Activated naive CD4-positive, alpha-beta T cell treated with anti-CD3 and anti-CD28 coated beads, Interleukin-2, amount 50 U/mL, for 24 hours (primary cell): Measurements from ENCODE around the gene LONRF2.

Experiments
- H3K27ac Mint-ChIP-seq: one replicate; pipeline ENCODE4 v1.8.0; 2021; ENCODE audit warnings: mild to moderate bottlenecking, mixed read lengths
- H3K27me3 Mint-ChIP-seq: one replicate; pipeline ENCODE4 v1.8.0; 2021; ENCODE audit warnings: mixed read lengths
- H3K36me3 Mint-ChIP-seq: one replicate; pipeline ENCODE4 v1.8.0; 2021; ENCODE audit warnings: mixed read lengths
- H3K4me1 Mint-ChIP-seq: one replicate; pipeline ENCODE4 v1.8.0; 2021; ENCODE audit warnings: mixed read lengths
- H3K4me3 Mint-ChIP-seq: one replicate; pipeline ENCODE4 v1.8.0; 2021; ENCODE audit warnings: mild to moderate bottlenecking, mixed read lengths
- H3K9me3 Mint-ChIP-seq: one replicate; pipeline ENCODE4 v1.8.0; 2021; ENCODE audit warnings: mixed read lengths

Gene LONRF2

GRCh38 chr2:100241236-100241635 lies 81.1 kb downstream of the LONRF2 start:
- Mint-ChIP-seq H3K4me3 (no peak overlapping the region), H3K9me3 (no peaks in the 10 kb centered on the region), H3K4me1 (no peaks in the 10 kb centered on the region), H3K27ac (no peak overlapping the region), H3K27me3 (no peaks in the 10 kb centered on the region), H3K36me3 (no peaks in the 10 kb centered on the region)

GRCh38 chr2:100240386-100240785 lies 81.9 kb downstream of the LONRF2 start:
- Mint-ChIP-seq H3K4me1 (peaks cover 6% of the 10 kb centered on the region), H3K27ac (no peak overlapping the region)

GRCh38 chr2:100239486-100240210 lies 82.7 kb downstream of the LONRF2 start:
- Mint-ChIP-seq H3K36me3 (no peaks in the 10 kb centered on the region), H3K4me3 (no peak overlapping the region), H3K4me1 (peaks cover 13% of the 10 kb centered on the region), H3K27me3 (no peaks in the 10 kb centered on the region), H3K27ac (no peak overlapping the region), H3K9me3 (no peaks in the 10 kb centered on the region)

More at GRCh38 chr2:100240386-100240785, 81.9 kb downstream of the LONRF2 start:
- H3K4me3 Mint-ChIP-seq = no peak overlapping the region
- H3K27me3 Mint-ChIP-seq = no peaks in the 10 kb centered on the region
- H3K36me3 Mint-ChIP-seq = no peaks in the 10 kb centered on the region
- H3K9me3 Mint-ChIP-seq = no peaks in the 10 kb centered on the region

- H3K4me3 Mint-ChIP-seq = no peak overlapping the region
- peaks cover 15% of the 10 kb centered on the region for H3K4me1 Mint-ChIP-seq
- H3K27ac Mint-ChIP-seq = no peak overlapping the region
- H3K9me3 Mint-ChIP-seq = no peaks in the 10 kb centered on the region
- no peaks in the 10 kb centered on the region for H3K27me3 Mint-ChIP-seq
- no peaks in the 10 kb centered on the region for H3K36me3 Mint-ChIP-seq
These were observed 83.8 kb downstream of the LONRF2 start for GRCh38 chr2:100238471-100238870.

GRCh38 chr2:100237770-100238169 lies 84.5 kb downstream of the LONRF2 start:
- no peak overlapping the region for H3K4me3 Mint-ChIP-seq
- H3K9me3 Mint-ChIP-seq = no peaks in the 10 kb centered on the region
- H3K4me1 Mint-ChIP-seq = peaks cover 15% of the 10 kb centered on the region
- no peak overlapping the region for H3K27ac Mint-ChIP-seq
- no peaks in the 10 kb centered on the region for H3K36me3 Mint-ChIP-seq
- H3K27me3 Mint-ChIP-seq = no peaks in the 10 kb centered on the region

GRCh38 chr2:100237163-100237562 lies 85.1 kb downstream of the LONRF2 start:
- Mint-ChIP-seq H3K4me1 (peaks cover 15% of the 10 kb centered on the region), H3K27ac (no peak overlapping the region), H3K27me3 (no peaks in the 10 kb centered on the region), H3K9me3 (no peaks in the 10 kb centered on the region), H3K36me3 (no peaks in the 10 kb centered on the region), H3K4me3 (no peak overlapping the region)

- Mint-ChIP-seq H3K36me3 (no peaks in the 10 kb centered on the region), H3K4me1 (peaks cover 15% of the 10 kb centered on the region), H3K27me3 (no peaks in the 10 kb centered on the region), H3K27ac (no peak overlapping the region), H3K9me3 (no peaks in the 10 kb centered on the region), H3K4me3 (no peak overlapping the region)
These were observed 86.1 kb downstream of the LONRF2 start for GRCh38 chr2:100236166-100236565.

GRCh38 chr2:100235581-100235980 lies 86.7 kb downstream of the LONRF2 start:
- H3K4me3 Mint-ChIP-seq = no peak overlapping the region
- H3K36me3 Mint-ChIP-seq = no peaks in the 10 kb centered on the region
- no peaks in the 10 kb centered on the region for H3K27me3 Mint-ChIP-seq
- no peaks in the 10 kb centered on the region for H3K9me3 Mint-ChIP-seq
- no peak overlapping the region for H3K27ac Mint-ChIP-seq
- peaks cover 15% of the 10 kb centered on the region for H3K4me1 Mint-ChIP-seq

- H3K36me3 Mint-ChIP-seq = no peaks in the 10 kb centered on the region
- no peak overlapping the region for H3K4me3 Mint-ChIP-seq
- H3K27me3 Mint-ChIP-seq = no peaks in the 10 kb centered on the region
- H3K27ac Mint-ChIP-seq = peak overlapping the region; percentile 52
- H3K4me1 Mint-ChIP-seq = peaks cover 15% of the 10 kb centered on the region
- no peaks in the 10 kb centered on the region for H3K9me3 Mint-ChIP-seq
These were observed 87.2 kb downstream of the LONRF2 start for GRCh38 chr2:100235098-100235497.

GRCh38 chr2:100234141-100234540 lies 88.2 kb downstream of the LONRF2 start:
- no peak overlapping the region for H3K4me3 Mint-ChIP-seq
- H3K27ac Mint-ChIP-seq = no peak overlapping the region
- no peaks in the 10 kb centered on the region for H3K27me3 Mint-ChIP-seq
- peaks cover 15% of the 10 kb centered on the region for H3K4me1 Mint-ChIP-seq
- H3K36me3 Mint-ChIP-seq = no peaks in the 10 kb centered on the region
- no peaks in the 10 kb centered on the region for H3K9me3 Mint-ChIP-seq

- Mint-ChIP-seq H3K9me3 (no peaks in the 10 kb centered on the region), H3K36me3 (no peaks in the 10 kb centered on the region), H3K27ac (no peak overlapping the region), H3K4me3 (no peak overlapping the region), H3K27me3 (no peaks in the 10 kb centered on the region), H3K4me1 (peaks cover 15% of the 10 kb centered on the region)
These were observed 89.2 kb downstream of the LONRF2 start for GRCh38 chr2:100233061-100233460.

GRCh38 chr2:100230754-100231153 lies 91.5 kb downstream of the LONRF2 start:
- H3K4me3 Mint-ChIP-seq = no peak overlapping the region
- no peaks in the 10 kb centered on the region for H3K36me3 Mint-ChIP-seq
- peak overlapping the region; percentile 12 for H3K27ac Mint-ChIP-seq
- peaks cover 13% of the 10 kb centered on the region for H3K4me1 Mint-ChIP-seq
- H3K9me3 Mint-ChIP-seq = no peaks in the 10 kb centered on the region
- H3K27me3 Mint-ChIP-seq = no peaks in the 10 kb centered on the region

GRCh38 chr2:100228967-100229366 lies 93.3 kb downstream of the LONRF2 start:
- H3K9me3 Mint-ChIP-seq = no peaks in the 10 kb centered on the region
- no peaks in the 10 kb centered on the region for H3K27me3 Mint-ChIP-seq
- no peak overlapping the region for H3K27ac Mint-ChIP-seq
- no peaks in the 10 kb centered on the region for H3K36me3 Mint-ChIP-seq
- no peaks in the 10 kb centered on the region for H3K4me1 Mint-ChIP-seq
- no peak overlapping the region for H3K4me3 Mint-ChIP-seq

GRCh38 chr2:100228415-100228814 lies 93.9 kb downstream of the LONRF2 start:
- no peak overlapping the region for H3K4me3 Mint-ChIP-seq
- H3K27ac Mint-ChIP-seq = no peak overlapping the region
- H3K36me3 Mint-ChIP-seq = no peaks in the 10 kb centered on the region
- no peaks in the 10 kb centered on the region for H3K9me3 Mint-ChIP-seq
- H3K4me1 Mint-ChIP-seq = no peaks in the 10 kb centered on the region
- H3K27me3 Mint-ChIP-seq = no peaks in the 10 kb centered on the region

- Mint-ChIP-seq H3K9me3 (peaks cover 5% of the 10 kb centered on the region), H3K4me3 (no peak overlapping the region), H3K27me3 (no peaks in the 10 kb centered on the region), H3K4me1 (no peaks in the 10 kb centered on the region), H3K36me3 (no peaks in the 10 kb centered on the region), H3K27ac (no peak overlapping the region)
These were observed 97.2 kb downstream of the LONRF2 start for GRCh38 chr2:100224988-100225710.

GRCh38 chr2:100223502-100223901 lies 98.8 kb downstream of the LONRF2 start:
- H3K27ac Mint-ChIP-seq = no peak overlapping the region
- no peak overlapping the region for H3K4me3 Mint-ChIP-seq
- H3K27me3 Mint-ChIP-seq = no peaks in the 10 kb centered on the region
- H3K9me3 Mint-ChIP-seq = peaks cover 5% of the 10 kb centered on the region
- no peaks in the 10 kb centered on the region for H3K4me1 Mint-ChIP-seq
- no peaks in the 10 kb centered on the region for H3K36me3 Mint-ChIP-seq
